Fibroblast of lung (primary cell): ENCODE measurements around the gene PPP1R16B. TPM values are rescaled to one million over a fixed set of nuclear protein-coding genes. Genes with fewer than 3 reads are reported as not detected.

Experiments
- DNase-seq, 2 donors: peaks; one replicate each; pipeline versions ENCODE4 v3.0.0 to v3.0.0-alpha.2; 2010; ENCODE audit warnings: low read depth in 2 of 2
- H2AFZ ChIP-seq: 2 replicates; pipeline ENCODE4 v1.5.1; 2012; ENCODE audit warnings: low read length, control low read depth, inconsistent platforms
- H3K27ac ChIP-seq: 2 replicates; pipeline ENCODE4 v1.5.1; 2011; ENCODE audit warnings: low read length, control low read depth; ENCODE audit not compliant: insufficient read depth
- H3K27me3 ChIP-seq: 2 replicates; pipeline ENCODE4 v1.5.1; 2011; ENCODE audit warnings: mild to moderate bottlenecking, low read length; ENCODE audit not compliant: control insufficient read depth, insufficient read depth
- H3K36me3 ChIP-seq: 2 replicates; pipeline ENCODE4 v1.5.1; 2011; ENCODE audit warnings: low read length; ENCODE audit not compliant: control insufficient read depth, insufficient read depth
- H3K4me1 ChIP-seq: 2 replicates; pipeline ENCODE4 v1.5.1; 2011; ENCODE audit warnings: low read length; ENCODE audit not compliant: control insufficient read depth, insufficient read depth; ENCODE audit errors: extremely low read depth
- H3K4me2 ChIP-seq: 2 replicates; pipeline ENCODE4 v1.5.1; 2011; ENCODE audit warnings: low read length, control low read depth; ENCODE audit not compliant: insufficient read depth; ENCODE audit errors: extremely low read depth
- H3K4me3 ChIP-seq, 4 experiments: fragments of 200-600 bp in 1 of 4; sonication (generic) in 1 of 4; replicated peaks in 1 of 4; 2 replicates each; pipeline ENCODE4 v1.5.1; 2011 to 2016; ENCODE audit warnings: low read length in 4 of 4, low read depth in 3 of 4, mild to moderate bottlenecking in 3 of 4, control low read depth in 2 of 4, inconsistent platforms in 1 of 4, mixed read lengths in 1 of 4; ENCODE audit not compliant: insufficient read depth in 1 of 4; ENCODE audit errors: control extremely low read depth in 1 of 4
- H3K79me2 ChIP-seq: 2 replicates; pipeline ENCODE4 v1.5.1; 2012; ENCODE audit warnings: mild to moderate bottlenecking, low read length, inconsistent platforms; ENCODE audit not compliant: control insufficient read depth, insufficient read depth
- H3K9ac ChIP-seq: 2 replicates; pipeline ENCODE4 v1.5.1; 2011; ENCODE audit warnings: mild to moderate bottlenecking, low read length, control low read depth; ENCODE audit not compliant: insufficient read depth
- H3K9me3 ChIP-seq: 2 replicates; pipeline ENCODE4 v1.5.1; 2012; ENCODE audit warnings: low read depth, low read length; ENCODE audit not compliant: control insufficient read depth, insufficient read depth
- H4K20me1 ChIP-seq: 2 replicates; pipeline ENCODE4 v1.5.1; 2011; ENCODE audit warnings: low read length; ENCODE audit not compliant: control insufficient read depth, insufficient read depth; ENCODE audit errors: extremely low read depth
- CTCF ChIP-seq, 2 donors: IDR thresholded peaks in 1 of 2; conservative IDR thresholded peaks in 1 of 2; 1 replicate in 1 of 2; 2 replicates in 1 of 2; pipeline ENCODE4 v1.5.1; 2011 to 2012; ENCODE audit warnings: low read length in 2 of 2, control low read depth in 1 of 2, inconsistent platforms in 1 of 2, low read depth in 1 of 2, mild to moderate bottlenecking in 1 of 2
- EZH2 ChIP-seq: IDR thresholded peaks from 2 replicates; pipeline ENCODE4 v1.5.1; 2012; ENCODE audit warnings: low read length, control low read depth, mild to moderate bottlenecking; ENCODE audit errors: missing control alignments
- polyA plus RNA-seq, 2 donors: library from polyadenylated mRNA; depleted of rRNA in 1 of 2; stranded (reverse) in 1 of 2; unstranded in 1 of 2; fragments of >200 nt; gene quantifications; 2 replicates each; pipeline ENCODE4 v1.2.1, GENCODE V29; 2011 to 2012; ENCODE audit warnings: missing spikeins in 1 of 2
- total RNA-seq: library from RNA; depleted of rRNA; stranded (reverse); fragments of >200 nt; gene quantifications from 2 replicates; pipeline ENCODE4 v1.2.1, GENCODE V29; 2014

PPP1R16B gene
- total and polyA plus RNA-seq, 2 donors (not counting 1 experiment from before 2014, with no cell fraction given): under 0.01 TPM; not detected in 1

GRCh38 chr20:38888059-38888831 lies 82.7 kb downstream of the PPP1R16B start:
- Histone ChIP-seq H2AFZ (no peak overlapping the region), H3K9me3 (no peaks in the 10 kb centered on the region), H3K27me3 (peaks cover 6% of the 10 kb centered on the region), H3K79me2 (no peaks in the 10 kb centered on the region), H3K4me1 (no peaks in the 10 kb centered on the region), H3K4me3 (no peak overlapping the region), H4K20me1 (no peaks in the 10 kb centered on the region), H3K27ac (no peak overlapping the region), H3K4me2 (no peak overlapping the region), H3K9ac (no peak overlapping the region), H3K36me3 (no peaks in the 10 kb centered on the region)
- TF ChIP-seq CTCF (conservative IDR thresholded peaks at IDR 0.05 in 1 of 2, IDR thresholded peaks at IDR 0.05 in 1 of 2; ENCODE audit: low read depth in 1 of 2, low read length in 2 of 2): no peak
- DNase-seq: no peak

DNA sequence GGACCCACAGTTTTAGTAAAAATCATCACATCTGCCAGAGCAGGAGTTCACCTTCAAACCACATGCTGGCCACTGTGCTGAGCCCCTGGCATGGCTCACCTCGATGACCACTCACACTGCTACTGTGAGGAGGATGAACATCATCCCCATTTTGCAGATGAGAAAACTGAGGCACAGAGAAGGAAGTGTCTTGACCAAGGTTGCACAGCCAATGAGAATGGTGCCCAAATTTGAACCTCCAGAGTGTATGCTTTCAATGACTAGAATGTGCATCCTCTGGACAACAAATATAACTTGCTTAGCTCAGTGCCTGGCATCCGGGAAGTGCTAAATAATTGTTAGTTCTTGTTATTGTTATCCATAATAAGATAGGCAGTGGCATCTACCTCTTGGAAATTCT lies 83.6 kb downstream of the PPP1R16B start:
- H3K27ac ChIP-seq: no peak overlapping the region
- H3K9me3 ChIP-seq: no peaks in the 10 kb centered on the region
- no peak overlapping the region for H3K4me3 ChIP-seq
- no peaks in the 10 kb centered on the region for H4K20me1 ChIP-seq
- peaks cover 4% of the 10 kb centered on the region for H3K27me3 ChIP-seq
- H3K79me2 ChIP-seq: no peaks in the 10 kb centered on the region
- H3K9ac ChIP-seq: no peak overlapping the region
- TF ChIP-seq CTCF (conservative IDR thresholded peaks at IDR 0.05 in 1 of 2, IDR thresholded peaks at IDR 0.05 in 1 of 2; ENCODE audit: low read depth in 1 of 2, low read length in 2 of 2) (no peak), EZH2 (no peak)
- DNase-seq: no peak
- no peaks in the 10 kb centered on the region for H3K4me1 ChIP-seq
- no peaks in the 10 kb centered on the region for H3K36me3 ChIP-seq
- no peak overlapping the region for H3K4me2 ChIP-seq
- no peak overlapping the region for H2AFZ ChIP-seq

- Histone ChIP-seq H3K27ac (no peak overlapping the region), H3K4me1 (no peaks in the 10 kb centered on the region)
- TF ChIP-seq CTCF (conservative IDR thresholded peaks at IDR 0.05 in 1 of 2, IDR thresholded peaks at IDR 0.05 in 1 of 2; ENCODE audit: low read depth in 1 of 2, low read length in 2 of 2) (no peak), EZH2 (no peak)
Measured at GRCh38 chr20:38889792-38890496, 84.4 kb downstream of the PPP1R16B start.

More at GRCh38 chr20:38889792-38890496, 84.4 kb downstream of the PPP1R16B start:
- H3K4me3 ChIP-seq: no peak overlapping the region
- DNase-seq: no peak
- no peaks in the 10 kb centered on the region for H3K79me2 ChIP-seq
- H2AFZ ChIP-seq: no peak overlapping the region
- H4K20me1 ChIP-seq: no peaks in the 10 kb centered on the region
- no peak overlapping the region for H3K9ac ChIP-seq
- H3K36me3 ChIP-seq: no peaks in the 10 kb centered on the region
- H3K9me3 ChIP-seq: no peaks in the 10 kb centered on the region
- no peak overlapping the region for H3K4me2 ChIP-seq
- H3K27me3 ChIP-seq: peaks cover 11% of the 10 kb centered on the region
